Stomach (tissue), 9 donors: Measurements from ENCODE around the gene GLS. TPM values are rescaled to one million over a fixed set of nuclear protein-coding genes. Genes with fewer than 3 reads are reported as not detected.

ENCODE experiments used
- DNase-seq, 2 donors: peaks; one replicate each; pipeline versions ENCODE4 v3.0.0 to v3.0.0-alpha.2; 2013 to 2019
- H3K27ac ChIP-seq, 5 donors: fragments of 200-600 bp in 4 of 5; sonication (generic) in 4 of 5; one replicate each; pipeline ENCODE4 v1.5.1; 2013 to 2019; ENCODE audit warnings: mild to moderate bottlenecking in 1 of 5, moderate library complexity in 1 of 5
- H3K27me3 ChIP-seq, 3 donors: fragments of 200-600 bp; sonication (generic); one replicate each; pipeline ENCODE4 v1.5.1; 2017 to 2019; ENCODE audit warnings: mixed run types in 1 of 3
- H3K36me3 ChIP-seq, 4 donors: fragments of 200-600 bp; sonication (generic); 1 replicate in 3 of 4; 2 replicates in 1 of 4; pipeline ENCODE4 v1.5.1; 2016 to 2019
- H3K4me1 ChIP-seq, 4 donors: fragments of 200-600 bp; sonication (generic); one replicate each; pipeline ENCODE4 v1.5.1; 2016 to 2019
- H3K4me3 ChIP-seq, 4 donors: fragments of 200-600 bp; sonication (generic) in 3 of 4; one replicate each; pipeline ENCODE4 v1.5.1; 2016 to 2019; ENCODE audit warnings: mild to moderate bottlenecking in 1 of 4
- H3K9me3 ChIP-seq, 4 donors: fragments of 200-600 bp; sonication (generic); one replicate each; pipeline ENCODE4 v1.5.1; 2016 to 2019
- CTCF ChIP-seq, 7 experiments: fragments of 450-650 bp in 4 of 7; fragments of 200-600 bp in 3 of 7; sonication (generic) in 3 of 7; IDR thresholded peaks; one replicate each; pipeline ENCODE4 v1.5.1; 2016 to 2019; ENCODE audit warnings: antibody characterized with exemption in 7 of 7, control low read depth in 2 of 7, mild to moderate bottlenecking in 1 of 7
- EP300 ChIP-seq: sonication (generic); formaldehyde crosslinking; IDR thresholded peaks from one replicate; pipeline ENCODE4 v1.6.1; 2017; ENCODE audit warnings: antibody characterized with exemption
- POLR2A ChIP-seq, 4 donors: fragments of 450-650 bp; IDR thresholded peaks; one replicate each; pipeline ENCODE4 v1.6.1; 2016; ENCODE audit warnings: antibody characterized with exemption in 4 of 4, control low read depth in 2 of 4, mild to moderate bottlenecking in 1 of 4, moderate library complexity in 1 of 4
- POLR2AphosphoS5 ChIP-seq, 3 donors: sonication (generic); formaldehyde crosslinking; IDR thresholded peaks; one replicate each; pipeline ENCODE4 v1.6.1; 2016; ENCODE audit warnings: antibody characterized with exemption in 3 of 3
- WGBS, 5 donors: extraction: QIAGEN DNeasy Blood & Tissue Kit in 3 of 5; methylation state at CpG; one replicate each; pipeline versions ENCODE4 v1.1.5 to v1.1.7; 2013 to 2018; 5-methylcytosine and 5-hydroxymethylcytosine counted together
- intact Hi-C: fragments of 100-400 bp; cut with DNase I; formaldehyde crosslinking; loops from one replicate; pipeline ENCODE4 v1.15.1; 2023; ENCODE audit warnings: low total_unique reads
- polyA plus RNA-seq, 3 donors: library from polyadenylated mRNA; stranded (reverse); fragments of 200-250 nt; gene quantifications; one replicate each; pipeline ENCODE4 v1.2.3, GENCODE V29; 2013
- total RNA-seq, 5 donors: library from RNA; depleted of rRNA; stranded (reverse); fragments of >200 nt; gene quantifications; one replicate each; pipeline versions ENCODE4 v1.1.0 to v1.2.3, GENCODE V29; 2014 to 2016
- donor health status: healthy with polysubstance abuse.
- donor health status: Bipolar disorder and iron deficiency.
- donor health status: healthy.

The GLS gene
- total and polyA plus RNA-seq, 8 donors, result 9.6 to 353 (median 109) TPM

GRCh38 chr2:190913725-190914124 is 33.1 kb downstream of the GLS start:
- DNase-seq, result no peak
- H3K36me3 ChIP-seq, result peaks cover 0 to 35% (median 16%) of the 10 kb centered on the region in 4 donors
- TF ChIP-seq CTCF (IDR thresholded peaks at IDR 0.05) (no peak), EP300 (no peak), POLR2A (IDR thresholded peaks at IDR 0.05) (no peak), POLR2AphosphoS5 (IDR thresholded peaks at IDR 0.05) (no peak)

GRCh38 chr2:190916829-190917228 is 36.2 kb downstream of the GLS start:
- no peaks in the 10 kb centered on the region for H3K9me3 ChIP-seq
- intact Hi-C loops, result no loop called here
- H3K27me3 ChIP-seq, result no peaks in the 10 kb centered on the region
- H3K4me1 ChIP-seq, result peaks cover 0 to 12% (median 0%) of the 10 kb centered on the region in 4 donors
- H3K36me3 ChIP-seq, result peaks cover under 1 to 44% (median 27%) of the 10 kb centered on the region in 4 donors
- WGBS, 5 donors, result 66 to 91% (median 79%) methylated on average over 3 of the region's 3 CpGs
- no peak overlapping the region for H3K4me3 ChIP-seq
- no peak overlapping the region for H3K27ac ChIP-seq
- no peak for TF ChIP-seq POLR2AphosphoS5 (IDR thresholded peaks at IDR 0.05)
- no peak for TF ChIP-seq EP300
- no peak for TF ChIP-seq POLR2A (IDR thresholded peaks at IDR 0.05)
- no peak for DNase-seq

More at GRCh38 chr2:190913725-190914124, 33.1 kb downstream of the GLS start:
- Histone ChIP-seq H3K4me3 (no peak overlapping the region), H3K4me1 (peaks cover 0 to 24% (median 0%) of the 10 kb centered on the region in 4 donors), H3K27ac (no peak overlapping the region), H3K27me3 (no peaks in the 10 kb centered on the region), H3K9me3 (no peaks in the 10 kb centered on the region)
- intact Hi-C loops, result no loop called here

- H3K4me1 ChIP-seq, result peaks cover 0 to 11% (median 0%) of the 10 kb centered on the region in 4 donors
- intact Hi-C loops, result no loop called here
- TF ChIP-seq POLR2A (IDR thresholded peaks at IDR 0.05), result no peak
- no peak for TF ChIP-seq CTCF (IDR thresholded peaks at IDR 0.05)
- TF ChIP-seq POLR2AphosphoS5 (IDR thresholded peaks at IDR 0.05), result no peak
- TF ChIP-seq EP300, result no peak
- WGBS, 5 donors, result 28 to 62% (median 58%) methylated on average over 3 of the region's 3 CpGs
- no peaks in the 10 kb centered on the region for H3K27me3 ChIP-seq
- no peak overlapping the region for H3K4me3 ChIP-seq
- H3K27ac ChIP-seq, result no peak overlapping the region
- peaks cover 9 to 64% (median 56%) of the 10 kb centered on the region in 4 donors for H3K36me3 ChIP-seq
- no peaks in the 10 kb centered on the region for H3K9me3 ChIP-seq
- no peak for DNase-seq
These were observed 39.5 kb downstream of the GLS start for GRCh38 chr2:190920085-190920484.

GRCh38 chr2:190922376-190922775 is 41.8 kb downstream of the GLS start:
- intact Hi-C loops, result no loop called here
- no peak for DNase-seq
- Histone ChIP-seq H3K9me3 (no peaks in the 10 kb centered on the region), H3K4me3 (no peak overlapping the region), H3K27me3 (no peaks in the 10 kb centered on the region), H3K27ac (no peak overlapping the region), H3K4me1 (peaks cover 0 to 7% (median 2%) of the 10 kb centered on the region in 4 donors), H3K36me3 (peaks cover 9 to 71% (median 53%) of the 10 kb centered on the region in 4 donors)
- TF ChIP-seq CTCF (IDR thresholded peaks at IDR 0.05), result no peak
- no peak for TF ChIP-seq POLR2A (IDR thresholded peaks at IDR 0.05)
- no peak for TF ChIP-seq EP300
- no peak for TF ChIP-seq POLR2AphosphoS5 (IDR thresholded peaks at IDR 0.05)
- WGBS, 5 donors, result 32 to 80% (median 63%) methylated on average over 1 of the region's 1 CpG

GRCh38 chr2:190927301-190927700 is 46.7 kb downstream of the GLS start:
- Histone ChIP-seq H3K4me1 (peaks cover 0 to 8% (median 0%) of the 10 kb centered on the region in 4 donors), H3K36me3 (peaks cover 6 to 86% (median 59%) of the 10 kb centered on the region in 4 donors), H3K27ac (no peak overlapping the region), H3K27me3 (no peaks in the 10 kb centered on the region), H3K4me3 (no peak overlapping the region), H3K9me3 (no peaks in the 10 kb centered on the region)
- intact Hi-C loops, result no loop called here
- TF ChIP-seq POLR2A (IDR thresholded peaks at IDR 0.05) (no peak), CTCF (IDR thresholded peaks at IDR 0.05) (no peak), EP300 (no peak), POLR2AphosphoS5 (IDR thresholded peaks at IDR 0.05) (no peak)
- peak in 1 of 2 donors; percentile 53 for DNase-seq
- 39 to 67% (median 45%) methylated on average over 2 of the region's 2 CpGs for WGBS, 5 donors
